AG04449 (cell line): ENCODE measurements around the gene ITPK1.

Experiments used
- CTCF ChIA-PET: fragments of 350-600 bp; formaldehyde crosslinking; extraction: SDS; loops from one replicate; lab custom pipeline; 2021; ENCODE audit warnings: antibody characterized with exemption; lab: Yijun Ruan, JAX
- POLR2A ChIA-PET: fragments of 400-600, 350-600 bp; formaldehyde crosslinking; extraction: SDS; loops from one replicate; lab custom pipeline; 2020; ENCODE audit warnings: antibody characterized with exemption, inconsistent platforms; lab: Yijun Ruan, JAX
- DNase-seq: peaks from one replicate; pipeline ENCODE4 v3.0.0-alpha.2; 2010; ENCODE audit warnings: low read depth, low spot score
- H3K4me3 ChIP-seq: 2 replicates; pipeline ENCODE4 v1.5.1; 2011; ENCODE audit warnings: low read depth, mild to moderate bottlenecking, control low read depth, low read length
- TF ChIP-seq, protein P1 (sequence below): IDR thresholded peaks from one replicate; pipeline ENCODE4 v1.5.1; 2011; ENCODE audit warnings: mild to moderate bottlenecking, moderate library complexity, low read length, control low read depth, inconsistent platforms; ENCODE audit not compliant: insufficient read depth; ENCODE audit errors: missing control alignments

The ITPK1 gene

GRCh38 chr14:92907316-92907911 is 208.3 kb downstream of the ITPK1 start:
- no peak overlapping the region for H3K4me3 ChIP-seq
- ChIA-PET CTCF (no interaction called here), POLR2A (no interaction called here)
- no peak for DNase-seq
- TF ChIP-seq, protein P1, sequence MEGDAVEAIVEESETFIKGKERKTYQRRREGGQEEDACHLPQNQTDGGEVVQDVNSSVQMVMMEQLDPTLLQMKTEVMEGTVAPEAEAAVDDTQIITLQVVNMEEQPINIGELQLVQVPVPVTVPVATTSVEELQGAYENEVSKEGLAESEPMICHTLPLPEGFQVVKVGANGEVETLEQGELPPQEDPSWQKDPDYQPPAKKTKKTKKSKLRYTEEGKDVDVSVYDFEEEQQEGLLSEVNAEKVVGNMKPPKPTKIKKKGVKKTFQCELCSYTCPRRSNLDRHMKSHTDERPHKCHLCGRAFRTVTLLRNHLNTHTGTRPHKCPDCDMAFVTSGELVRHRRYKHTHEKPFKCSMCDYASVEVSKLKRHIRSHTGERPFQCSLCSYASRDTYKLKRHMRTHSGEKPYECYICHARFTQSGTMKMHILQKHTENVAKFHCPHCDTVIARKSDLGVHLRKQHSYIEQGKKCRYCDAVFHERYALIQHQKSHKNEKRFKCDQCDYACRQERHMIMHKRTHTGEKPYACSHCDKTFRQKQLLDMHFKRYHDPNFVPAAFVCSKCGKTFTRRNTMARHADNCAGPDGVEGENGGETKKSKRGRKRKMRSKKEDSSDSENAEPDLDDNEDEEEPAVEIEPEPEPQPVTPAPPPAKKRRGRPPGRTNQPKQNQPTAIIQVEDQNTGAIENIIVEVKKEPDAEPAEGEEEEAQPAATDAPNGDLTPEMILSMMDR, result no peak

GRCh38 chr14:92906823-92907222 is 208.9 kb downstream of the ITPK1 start:
- ChIA-PET CTCF (no interaction called here), POLR2A (no interaction called here)
- TF ChIP-seq, protein P1, result no peak
- no peak overlapping the region for H3K4me3 ChIP-seq
- DNase-seq, result no peak

- ChIA-PET CTCF (no interaction called here), POLR2A (no interaction called here)
- TF ChIP-seq, protein P1, result no peak
- H3K4me3 ChIP-seq, result no peak overlapping the region
- no peak for DNase-seq
These were observed 209.3 kb downstream of the ITPK1 start for GRCh38 chr14:92906420-92906819.

DNA sequence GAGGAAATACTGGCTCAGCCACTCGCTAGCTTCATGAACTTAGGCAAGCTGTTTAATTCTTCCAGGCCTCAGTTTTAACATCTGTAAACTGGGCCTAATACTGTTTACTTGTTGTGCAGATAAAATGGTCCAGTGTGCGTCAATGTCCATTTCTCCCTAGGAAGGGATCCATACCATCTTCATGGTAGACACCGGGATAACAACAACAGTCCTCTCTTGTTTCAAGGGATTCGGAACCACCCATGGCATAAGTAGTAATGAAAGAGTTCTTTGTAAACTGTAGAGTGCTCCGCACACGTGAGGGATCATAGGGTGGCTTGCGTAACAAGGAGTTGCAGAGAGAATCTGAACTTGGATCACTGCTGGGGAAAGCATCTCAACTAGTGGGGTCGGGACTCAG is 210.1 kb downstream of the ITPK1 start:
- no peak overlapping the region for H3K4me3 ChIP-seq
- CTCF ChIA-PET, result no interaction called here
- no peak for DNase-seq
- TF ChIP-seq, protein P1, result no peak
- POLR2A ChIA-PET, result no interaction called here

- DNase-seq, result no peak
- CTCF ChIA-PET, result no interaction called here
- POLR2A ChIA-PET, result no interaction called here
- TF ChIP-seq, protein P1, result no peak
- no peak overlapping the region for H3K4me3 ChIP-seq
These were observed 212.4 kb downstream of the ITPK1 start for GRCh38 chr14:92903359-92903758.

DNA sequence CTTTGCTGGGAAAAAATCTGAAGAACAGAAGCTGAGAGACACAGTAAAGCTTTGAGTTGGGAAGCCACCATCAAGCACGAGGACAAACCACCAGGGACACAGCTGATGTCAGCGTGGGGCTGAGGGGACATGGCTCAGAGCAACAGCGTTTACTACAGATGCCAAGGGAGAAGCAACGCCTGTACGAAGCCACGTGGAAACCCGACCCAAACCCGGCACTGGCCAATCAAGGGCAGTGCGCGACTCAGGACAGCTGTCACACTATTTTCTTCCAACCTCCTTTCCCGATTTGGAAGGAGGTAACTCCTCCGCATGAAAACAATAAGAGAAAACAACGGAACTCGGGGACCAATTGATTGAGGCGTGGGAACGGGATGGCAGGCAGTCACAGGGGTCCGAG is 213.0 kb downstream of the ITPK1 start:
- DNase-seq, result no peak
- ChIA-PET POLR2A (interaction anchor here (0.7 kb wide), 1 partner anchor 296 kb away, joined by 3 read pairs; no protein-coding TSS in a partner anchor), CTCF (no interaction called here)
- TF ChIP-seq, protein P1, result no peak
- no peak overlapping the region for H3K4me3 ChIP-seq
